Stimulated activated naive CD8-positive, alpha-beta T cell treated with anti-CD3 and anti-CD28 coated beads, Interleukin-15, Interleukin-2, amounts not matched to agents 100 ng/mL and 50 ng/mL, for 24 hours (primary cell): ENCODE results near the gene ZNF536.

Source experiments
- H3K27ac Mint-ChIP-seq: one replicate; pipeline ENCODE4 v1.8.0; 2021; ENCODE audit warnings: mild to moderate bottlenecking, mixed read lengths
- H3K27me3 Mint-ChIP-seq: one replicate; pipeline ENCODE4 v1.8.0; 2021; ENCODE audit warnings: mixed read lengths
- H3K36me3 Mint-ChIP-seq: one replicate; pipeline ENCODE4 v1.8.0; 2021; ENCODE audit warnings: low read depth, mixed read lengths
- H3K4me1 Mint-ChIP-seq: one replicate; pipeline ENCODE4 v1.8.0; 2021; ENCODE audit warnings: low read depth, mixed read lengths
- H3K4me3 Mint-ChIP-seq: one replicate; pipeline ENCODE4 v1.8.0; 2021; ENCODE audit warnings: mild to moderate bottlenecking, mixed read lengths
- H3K9me3 Mint-ChIP-seq: one replicate; pipeline ENCODE4 v1.8.0; 2021; ENCODE audit warnings: mixed read lengths

Gene ZNF536

DNA sequence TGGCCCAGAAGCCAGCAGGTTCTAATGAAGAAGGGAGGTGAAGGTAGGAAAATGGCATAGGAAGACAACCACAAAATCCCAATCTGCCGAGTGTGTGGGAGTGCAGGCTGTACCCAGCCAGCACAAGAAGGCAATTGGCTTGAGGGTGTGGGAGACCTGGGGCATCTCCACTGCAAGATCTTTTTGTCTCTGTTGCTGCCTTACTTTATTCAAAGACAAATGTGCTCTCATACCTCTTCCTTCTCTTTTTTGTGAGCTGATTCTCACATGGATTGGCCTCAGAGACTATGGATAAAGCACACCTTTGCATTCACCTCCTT is 183.6 kb downstream of the ZNF536 start:
- Mint-ChIP-seq H3K27ac (no peak overlapping the region), H3K27me3 (peaks cover 4% of the 10 kb centered on the region), H3K9me3 (no peaks in the 10 kb centered on the region), H3K4me1 (no peaks in the 10 kb centered on the region), H3K36me3 (no peaks in the 10 kb centered on the region), H3K4me3 (no peak overlapping the region)

DNA sequence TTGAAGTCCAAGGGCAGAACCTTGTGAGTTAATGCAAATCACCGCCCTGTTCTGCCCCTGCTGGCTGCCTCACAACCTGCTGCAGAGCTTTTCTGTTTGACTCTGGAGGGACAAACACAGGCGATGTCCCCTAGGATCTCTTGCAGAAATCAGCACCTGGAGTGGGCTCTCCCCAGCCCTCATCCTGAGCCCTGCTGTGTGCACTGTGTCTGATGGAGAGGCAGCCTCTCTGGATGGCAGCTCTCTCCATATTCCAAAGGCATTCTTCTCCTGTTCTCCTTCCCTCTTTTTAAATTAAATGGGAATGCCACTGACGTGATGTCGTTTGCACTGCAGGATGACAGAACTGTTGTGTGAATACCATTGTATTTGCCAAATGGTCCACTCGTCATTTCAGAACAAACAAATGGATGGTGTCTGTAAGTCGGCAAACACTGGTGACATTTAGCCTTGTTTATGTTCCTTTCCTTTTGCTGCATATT is 184.1 kb downstream of the ZNF536 start:
- Mint-ChIP-seq H3K9me3 (no peaks in the 10 kb centered on the region), H3K4me1 (no peaks in the 10 kb centered on the region), H3K36me3 (no peaks in the 10 kb centered on the region), H3K27me3 (peaks cover 4% of the 10 kb centered on the region), H3K27ac (no peak overlapping the region), H3K4me3 (no peak overlapping the region)

- H3K27me3 Mint-ChIP-seq: peaks cover 4% of the 10 kb centered on the region
- no peak overlapping the region for H3K4me3 Mint-ChIP-seq
- no peaks in the 10 kb centered on the region for H3K4me1 Mint-ChIP-seq
- no peak overlapping the region for H3K27ac Mint-ChIP-seq
- H3K36me3 Mint-ChIP-seq: no peaks in the 10 kb centered on the region
- no peaks in the 10 kb centered on the region for H3K9me3 Mint-ChIP-seq
Measured at GRCh38 chr19:30557212-30557611, 185.0 kb downstream of the ZNF536 start.

DNA sequence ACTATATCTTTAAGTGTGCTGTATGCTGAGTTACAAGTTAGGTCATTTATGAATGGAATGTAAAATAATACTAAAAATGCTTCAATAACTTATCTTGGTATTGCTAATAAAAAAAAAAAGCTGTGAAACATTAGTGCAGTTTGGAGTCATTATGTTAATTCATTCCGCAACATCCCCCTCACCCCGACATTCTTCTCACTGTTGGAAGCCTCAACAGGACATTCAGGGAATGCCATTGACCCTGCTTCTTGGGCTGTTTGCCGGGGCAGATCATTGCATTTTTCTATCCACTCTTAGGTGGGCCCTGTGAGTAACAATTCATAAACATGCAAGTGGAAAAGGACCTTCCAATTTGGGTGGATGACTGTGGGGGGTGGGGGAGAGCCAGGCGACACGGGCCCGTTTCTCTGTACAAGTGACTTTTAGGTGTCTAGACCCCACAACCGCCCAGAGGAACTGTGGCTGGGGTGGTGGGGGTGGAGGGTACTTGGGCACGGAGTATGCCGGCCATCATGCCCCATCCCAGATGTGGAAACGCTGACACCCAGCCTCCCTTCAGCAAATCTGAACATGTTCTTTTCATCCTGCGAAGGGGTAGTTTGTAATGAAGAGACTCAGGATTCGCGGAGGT is 185.9 kb downstream of the ZNF536 start:
- H3K9me3 Mint-ChIP-seq: no peaks in the 10 kb centered on the region
- H3K36me3 Mint-ChIP-seq: no peaks in the 10 kb centered on the region
- no peak overlapping the region for H3K4me3 Mint-ChIP-seq
- no peak overlapping the region for H3K27ac Mint-ChIP-seq
- H3K4me1 Mint-ChIP-seq: no peaks in the 10 kb centered on the region
- H3K27me3 Mint-ChIP-seq: peaks cover 4% of the 10 kb centered on the region

DNA sequence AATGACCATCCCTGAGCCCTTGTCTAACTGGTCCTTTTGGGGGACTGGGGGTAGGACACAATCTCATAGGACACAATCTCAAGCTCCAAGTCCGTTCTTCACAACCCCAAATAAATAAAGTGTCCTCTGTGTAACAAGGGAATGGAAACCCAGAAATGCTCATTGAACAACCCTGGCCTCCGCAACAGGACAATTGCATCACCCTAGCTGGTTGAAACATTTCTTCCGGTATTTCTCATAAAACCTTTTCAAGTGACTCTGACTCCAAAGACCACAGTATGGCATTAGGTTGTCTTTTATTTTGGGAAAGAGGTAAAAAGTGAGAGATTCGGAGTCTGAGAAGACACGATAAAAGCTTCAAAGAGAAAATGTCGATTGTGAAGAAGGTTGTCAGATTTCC is 186.6 kb downstream of the ZNF536 start:
- H3K4me1 Mint-ChIP-seq: no peaks in the 10 kb centered on the region
- no peak overlapping the region for H3K4me3 Mint-ChIP-seq
- no peak overlapping the region for H3K27ac Mint-ChIP-seq
- H3K9me3 Mint-ChIP-seq: no peaks in the 10 kb centered on the region
- H3K36me3 Mint-ChIP-seq: no peaks in the 10 kb centered on the region
- H3K27me3 Mint-ChIP-seq: peaks cover 4% of the 10 kb centered on the region

GRCh38 chr19:30559446-30559845 is 187.3 kb downstream of the ZNF536 start:
- H3K36me3 Mint-ChIP-seq: no peaks in the 10 kb centered on the region
- no peaks in the 10 kb centered on the region for H3K4me1 Mint-ChIP-seq
- no peak overlapping the region for H3K4me3 Mint-ChIP-seq
- peaks cover 4% of the 10 kb centered on the region for H3K27me3 Mint-ChIP-seq
- H3K9me3 Mint-ChIP-seq: no peaks in the 10 kb centered on the region
- H3K27ac Mint-ChIP-seq: no peak overlapping the region

- H3K36me3 Mint-ChIP-seq: no peaks in the 10 kb centered on the region
- no peak overlapping the region for H3K27ac Mint-ChIP-seq
- H3K9me3 Mint-ChIP-seq: no peaks in the 10 kb centered on the region
- H3K4me3 Mint-ChIP-seq: no peak overlapping the region
- no peaks in the 10 kb centered on the region for H3K27me3 Mint-ChIP-seq
- no peaks in the 10 kb centered on the region for H3K4me1 Mint-ChIP-seq
Measured at GRCh38 chr19:30562981-30563380, 190.8 kb downstream of the ZNF536 start.

DNA sequence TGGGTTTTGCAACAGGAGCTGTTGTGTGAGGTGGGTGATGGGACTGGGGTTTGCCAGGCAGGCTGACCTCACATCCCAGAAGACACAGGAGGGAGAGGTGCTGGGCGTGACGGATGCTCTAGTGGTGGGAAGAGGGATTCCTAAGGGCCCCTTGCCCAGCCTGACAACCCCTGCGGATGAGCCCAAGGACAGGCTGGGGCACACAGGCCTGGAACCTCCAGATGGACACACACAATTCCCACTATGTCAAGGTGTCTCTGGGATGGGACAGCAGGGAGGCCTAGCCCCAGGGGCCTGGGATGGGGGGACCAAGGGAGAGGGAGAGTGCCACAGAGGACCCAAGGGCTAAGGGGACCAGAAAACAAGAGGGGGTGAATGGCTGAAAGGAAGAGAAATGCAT is 191.5 kb downstream of the ZNF536 start:
- H3K27me3 Mint-ChIP-seq: no peaks in the 10 kb centered on the region
- H3K4me3 Mint-ChIP-seq: no peak overlapping the region
- no peak overlapping the region for H3K27ac Mint-ChIP-seq
- no peaks in the 10 kb centered on the region for H3K9me3 Mint-ChIP-seq
- H3K36me3 Mint-ChIP-seq: no peaks in the 10 kb centered on the region
- H3K4me1 Mint-ChIP-seq: no peaks in the 10 kb centered on the region

DNA sequence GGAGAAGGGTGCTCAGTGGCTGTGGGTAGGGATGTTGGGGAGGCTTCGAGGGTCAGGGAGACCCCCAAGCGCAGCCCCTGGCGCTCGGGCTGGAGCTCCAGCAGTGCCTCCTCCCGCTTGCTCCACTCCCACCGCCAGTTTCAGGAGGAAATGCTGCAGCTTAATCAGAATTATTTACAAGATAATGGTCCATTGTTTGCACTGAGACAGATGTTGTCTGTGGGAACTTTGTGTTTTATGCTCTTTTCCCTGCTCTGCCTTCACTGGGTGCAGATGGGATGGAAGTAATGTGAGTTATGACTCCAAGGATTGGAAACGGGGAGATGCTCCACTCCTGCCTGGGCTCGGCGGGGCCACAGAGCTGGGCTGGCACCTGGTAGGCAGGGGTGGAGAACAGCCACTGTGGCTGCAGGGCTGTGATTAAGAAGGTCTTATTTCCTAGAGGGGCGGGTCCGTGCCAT is 192.4 kb downstream of the ZNF536 start:
- no peaks in the 10 kb centered on the region for H3K4me1 Mint-ChIP-seq
- no peaks in the 10 kb centered on the region for H3K9me3 Mint-ChIP-seq
- no peak overlapping the region for H3K27ac Mint-ChIP-seq
- no peaks in the 10 kb centered on the region for H3K36me3 Mint-ChIP-seq
- H3K27me3 Mint-ChIP-seq: no peaks in the 10 kb centered on the region
- no peak overlapping the region for H3K4me3 Mint-ChIP-seq

- Mint-ChIP-seq H3K27me3 (no peaks in the 10 kb centered on the region), H3K4me1 (no peaks in the 10 kb centered on the region), H3K27ac (no peak overlapping the region), H3K36me3 (no peaks in the 10 kb centered on the region), H3K4me3 (no peak overlapping the region), H3K9me3 (no peaks in the 10 kb centered on the region)
Measured at GRCh38 chr19:30565636-30566035, 193.5 kb downstream of the ZNF536 start.

DNA sequence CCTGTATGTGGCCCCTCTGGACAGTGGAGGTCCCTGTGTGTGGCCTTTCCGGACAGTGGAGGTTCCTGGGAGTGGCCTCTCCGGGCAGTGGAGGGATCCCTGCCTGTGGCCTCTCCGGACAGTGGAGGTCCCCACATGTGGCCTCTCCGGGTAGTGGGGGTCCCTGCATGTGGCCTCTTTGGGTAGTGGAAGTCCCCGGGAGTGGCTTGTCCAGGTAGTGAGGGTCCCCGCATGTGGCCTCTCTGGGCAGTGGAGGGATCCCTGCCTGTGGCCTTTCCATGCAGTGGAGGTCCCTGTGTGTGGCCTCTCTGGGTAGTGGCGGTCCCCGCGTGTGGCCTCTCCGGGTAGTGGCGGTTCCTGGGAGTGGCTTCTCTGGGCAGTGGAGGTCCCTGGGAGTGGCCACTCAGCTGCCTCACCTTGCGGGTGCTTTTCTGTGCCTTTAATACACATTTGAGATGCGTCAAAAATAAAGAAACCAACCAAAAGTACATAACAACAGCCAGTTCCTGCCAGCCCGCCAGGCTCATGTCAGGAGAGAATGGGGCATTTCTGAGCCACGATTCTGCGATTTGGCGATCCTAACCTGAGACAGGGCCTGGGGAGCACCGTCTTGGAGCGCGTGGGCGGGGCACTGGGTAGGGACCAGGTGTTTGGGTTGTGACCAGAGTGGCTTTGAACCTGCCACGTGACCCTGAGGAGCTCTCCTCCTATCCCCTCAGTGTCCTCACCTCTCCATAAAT is 194.7 kb downstream of the ZNF536 start:
- Mint-ChIP-seq H3K4me1 (no peaks in the 10 kb centered on the region), H3K36me3 (no peaks in the 10 kb centered on the region), H3K9me3 (no peaks in the 10 kb centered on the region), H3K4me3 (no peak overlapping the region), H3K27me3 (no peaks in the 10 kb centered on the region), H3K27ac (no peak overlapping the region)

DNA sequence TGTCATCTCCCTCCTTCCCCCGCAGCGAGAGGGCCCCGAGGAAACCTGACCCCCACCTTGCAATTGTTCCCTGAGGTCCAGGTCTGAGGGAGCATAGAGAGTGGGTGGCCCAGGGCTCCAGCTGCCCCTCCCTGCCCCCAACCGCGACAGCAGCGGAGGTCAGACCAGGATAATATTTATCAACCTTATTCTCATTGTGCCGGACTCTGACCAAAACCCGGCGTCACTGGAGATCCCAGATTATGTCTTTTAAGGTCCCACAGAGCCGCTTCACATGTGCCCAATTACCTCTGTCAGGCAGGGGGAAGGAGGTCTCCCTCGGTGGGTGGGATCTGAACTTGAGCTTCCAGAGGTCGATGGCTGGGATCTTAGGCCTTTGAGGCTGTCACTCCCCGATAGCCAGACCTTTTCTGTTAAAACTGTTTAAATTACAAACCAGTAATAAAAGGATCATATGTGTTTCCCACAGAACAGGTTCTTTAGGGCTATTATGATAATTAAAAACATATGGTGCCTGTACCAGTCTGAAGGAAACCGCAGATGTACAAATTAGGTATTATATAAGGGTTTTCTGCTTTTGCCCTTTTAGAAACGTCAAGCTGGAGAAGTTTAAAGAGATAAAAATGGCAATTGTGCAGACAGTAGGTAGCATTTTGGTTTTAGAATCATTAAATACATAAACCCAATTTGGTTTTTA is 195.5 kb downstream of the ZNF536 start:
- Mint-ChIP-seq H3K36me3 (no peaks in the 10 kb centered on the region), H3K27me3 (no peaks in the 10 kb centered on the region), H3K9me3 (no peaks in the 10 kb centered on the region), H3K27ac (no peak overlapping the region), H3K4me3 (no peak overlapping the region), H3K4me1 (no peaks in the 10 kb centered on the region)

DNA sequence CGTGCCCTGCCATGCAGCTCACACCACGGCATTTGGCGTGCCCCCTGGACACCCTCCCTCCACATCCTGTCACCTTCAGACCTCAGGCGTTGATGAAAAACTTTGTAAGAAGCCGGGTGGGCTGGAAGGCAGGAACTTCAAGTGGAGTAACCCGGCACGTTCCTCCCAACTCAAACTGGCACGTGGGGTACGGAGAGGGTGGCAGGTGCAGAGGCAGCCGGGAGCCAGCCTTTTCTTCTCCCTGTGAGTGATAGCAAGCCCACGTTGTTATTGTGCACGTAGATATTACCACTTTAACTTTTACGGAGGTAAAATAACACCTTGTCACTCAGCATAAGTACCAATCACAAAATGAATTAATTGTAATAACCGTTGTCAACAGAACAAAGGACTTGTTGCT is 198.0 kb downstream of the ZNF536 start:
- Mint-ChIP-seq H3K4me3 (no peak overlapping the region), H3K27ac (no peak overlapping the region), H3K36me3 (no peaks in the 10 kb centered on the region), H3K27me3 (no peaks in the 10 kb centered on the region), H3K4me1 (no peaks in the 10 kb centered on the region), H3K9me3 (no peaks in the 10 kb centered on the region)

- H3K4me1 Mint-ChIP-seq: no peaks in the 10 kb centered on the region
- no peaks in the 10 kb centered on the region for H3K36me3 Mint-ChIP-seq
- H3K4me3 Mint-ChIP-seq: no peak overlapping the region
- no peak overlapping the region for H3K27ac Mint-ChIP-seq
- no peaks in the 10 kb centered on the region for H3K27me3 Mint-ChIP-seq
- no peaks in the 10 kb centered on the region for H3K9me3 Mint-ChIP-seq
Measured at GRCh38 chr19:30577551-30578105, 205.4 kb downstream of the ZNF536 start.

GRCh38 chr19:30579419-30579818 is 207.2 kb downstream of the ZNF536 start:
- Mint-ChIP-seq H3K9me3 (no peaks in the 10 kb centered on the region), H3K27me3 (no peaks in the 10 kb centered on the region), H3K36me3 (no peaks in the 10 kb centered on the region), H3K4me1 (no peaks in the 10 kb centered on the region), H3K4me3 (no peak overlapping the region), H3K27ac (no peak overlapping the region)
